ENCODE measurements around the gene VPS13D.
"Not testable (repeated sequence)": the region's sequence is repeated elsewhere in the genome, so short reads cannot be mapped to it uniquely, and the experiment has no call there.

The VPS13D gene

GRCh38 chr1:12506281-12507280 lies 276.8 kb downstream of the VPS13D start:
- H3K36me3 ChIP-seq (ENCODE audit: insufficient read depth, low read length), result no peaks in the 10 kb centered on the region

GRCh38 chr1:12507631-12508030 lies 277.8 kb downstream of the VPS13D start:
- H3K36me3 ChIP-seq (ENCODE audit: insufficient read depth, low read length), result no peaks in the 10 kb centered on the region
- H3K9ac ChIP-seq (ENCODE audit: low read depth, low read length), result no peak overlapping the region
- H3K4me1 ChIP-seq (ENCODE audit: insufficient read depth, low read length), result peaks cover 16% of the 10 kb centered on the region; the same call in 1 of the 2 replicates
- no peaks in the 10 kb centered on the region for H3K9me3 ChIP-seq (ENCODE audit: control insufficient read depth, insufficient read depth, low read length)

More at GRCh38 chr1:12506281-12507280, 276.8 kb downstream of the VPS13D start:
- H3K9me3 ChIP-seq (ENCODE audit: control insufficient read depth, insufficient read depth, low read length), result no peaks in the 10 kb centered on the region
- H3K4me1 ChIP-seq (ENCODE audit: insufficient read depth, low read length), result peaks cover 16% of the 10 kb centered on the region; the same call in 1 of the 2 replicates
- H3K9ac ChIP-seq (ENCODE audit: low read depth, low read length), result no peak overlapping the region

GRCh38 chr1:12508849-12509248 lies 279.0 kb downstream of the VPS13D start:
- H3K36me3 ChIP-seq (ENCODE audit: insufficient read depth, low read length), result no peaks in the 10 kb centered on the region
- H3K4me1 ChIP-seq (ENCODE audit: insufficient read depth, low read length), result peaks cover 16% of the 10 kb centered on the region; the same call in 1 of the 2 replicates
- no peak overlapping the region for H3K9ac ChIP-seq (ENCODE audit: low read depth, low read length)
- H3K9me3 ChIP-seq (ENCODE audit: control insufficient read depth, insufficient read depth, low read length), result no peaks in the 10 kb centered on the region

GRCh38 chr1:12511128-12511484 lies 281.3 kb downstream of the VPS13D start:
- H3K4me1 ChIP-seq (ENCODE audit: insufficient read depth, low read length), result peaks cover 16% of the 10 kb centered on the region; the same call in 1 of the 2 replicates
- H3K9me3 ChIP-seq (ENCODE audit: control insufficient read depth, insufficient read depth, low read length), result no peaks in the 10 kb centered on the region
- H3K36me3 ChIP-seq (ENCODE audit: insufficient read depth, low read length), result no peaks in the 10 kb centered on the region
- no peak overlapping the region for H3K9ac ChIP-seq (ENCODE audit: low read depth, low read length)

- Histone ChIP-seq H3K9ac (ENCODE audit: low read depth, low read length) (no peak overlapping the region), H3K36me3 (ENCODE audit: insufficient read depth, low read length) (no peaks in the 10 kb centered on the region), H3K4me1 (ENCODE audit: insufficient read depth, low read length) (peaks cover 16% of the 10 kb centered on the region; the same call in 1 of the 2 replicates), H3K9me3 (ENCODE audit: control insufficient read depth, insufficient read depth, low read length) (no peaks in the 10 kb centered on the region)
Measured at GRCh38 chr1:12511516-12512468, 282.0 kb downstream of the VPS13D start.

- Histone ChIP-seq H3K4me1 (ENCODE audit: insufficient read depth, low read length) (peaks cover 16% of the 10 kb centered on the region; the same call in 1 of the 2 replicates), H3K36me3 (ENCODE audit: insufficient read depth, low read length) (no peaks in the 10 kb centered on the region), H3K9me3 (ENCODE audit: control insufficient read depth, insufficient read depth, low read length) (no peaks in the 10 kb centered on the region), H3K9ac (ENCODE audit: low read depth, low read length) (no peak overlapping the region)
Measured at GRCh38 chr1:12513181-12513580, 283.4 kb downstream of the VPS13D start.

GRCh38 chr1:12514590-12514989 lies 284.8 kb downstream of the VPS13D start:
- Histone ChIP-seq H3K4me1 (ENCODE audit: insufficient read depth, low read length) (peaks cover 13% of the 10 kb centered on the region; the same call in 1 of the 2 replicates), H3K36me3 (ENCODE audit: insufficient read depth, low read length) (no peaks in the 10 kb centered on the region), H3K9me3 (ENCODE audit: control insufficient read depth, insufficient read depth, low read length) (no peaks in the 10 kb centered on the region), H3K9ac (ENCODE audit: low read depth, low read length) (no peak overlapping the region)

GRCh38 chr1:12515234-12515633 lies 285.4 kb downstream of the VPS13D start:
- H3K9me3 ChIP-seq (ENCODE audit: control insufficient read depth, insufficient read depth, low read length), result no peaks in the 10 kb centered on the region
- H3K9ac ChIP-seq (ENCODE audit: low read depth, low read length), result no peak overlapping the region
- H3K36me3 ChIP-seq (ENCODE audit: insufficient read depth, low read length), result no peaks in the 10 kb centered on the region
- peaks cover 6% of the 10 kb centered on the region; the same call in 1 of the 2 replicates for H3K4me1 ChIP-seq (ENCODE audit: insufficient read depth, low read length)

- Histone ChIP-seq H3K36me3 (ENCODE audit: insufficient read depth, low read length) (no peaks in the 10 kb centered on the region), H3K9ac (ENCODE audit: low read depth, low read length) (no peak overlapping the region), H3K9me3 (ENCODE audit: control insufficient read depth, insufficient read depth, low read length) (no peaks in the 10 kb centered on the region), H3K4me1 (ENCODE audit: insufficient read depth, low read length) (no peaks in the 10 kb centered on the region)
Measured at GRCh38 chr1:12516741-12517140, 286.9 kb downstream of the VPS13D start.

GRCh38 chr1:12518931-12519692 lies 289.3 kb downstream of the VPS13D start:
- no peaks in the 10 kb centered on the region for H3K4me1 ChIP-seq (ENCODE audit: insufficient read depth, low read length)
- H3K9me3 ChIP-seq (ENCODE audit: control insufficient read depth, insufficient read depth, low read length), result no peaks in the 10 kb centered on the region
- H3K36me3 ChIP-seq (ENCODE audit: insufficient read depth, low read length), result no peaks in the 10 kb centered on the region
- H3K9ac ChIP-seq (ENCODE audit: low read depth, low read length), result no peak overlapping the region

- Histone ChIP-seq H3K9ac (ENCODE audit: low read depth, low read length) (no peak overlapping the region), H3K9me3 (ENCODE audit: control insufficient read depth, insufficient read depth, low read length) (no peaks in the 10 kb centered on the region), H3K36me3 (ENCODE audit: insufficient read depth, low read length) (no peaks in the 10 kb centered on the region), H3K4me1 (ENCODE audit: insufficient read depth, low read length) (no peaks in the 10 kb centered on the region)
Measured at GRCh38 chr1:12519693-12520364, 290.0 kb downstream of the VPS13D start.

- Histone ChIP-seq H3K4me1 (ENCODE audit: insufficient read depth, low read length) (no peaks in the 10 kb centered on the region), H3K9ac (ENCODE audit: low read depth, low read length) (no peak overlapping the region), H3K9me3 (ENCODE audit: control insufficient read depth, insufficient read depth, low read length) (no peaks in the 10 kb centered on the region), H3K36me3 (ENCODE audit: insufficient read depth, low read length) (no peaks in the 10 kb centered on the region)
Measured at GRCh38 chr1:12521096-12521495, 291.3 kb downstream of the VPS13D start.

GRCh38 chr1:12522780-12523179 lies 292.9 kb downstream of the VPS13D start:
- not testable (repeated sequence) for H3K9me3 ChIP-seq (ENCODE audit: control insufficient read depth, insufficient read depth, low read length); H3K4me1 ChIP-seq (ENCODE audit: insufficient read depth, low read length); H3K36me3 ChIP-seq (ENCODE audit: insufficient read depth, low read length); H3K9ac ChIP-seq (ENCODE audit: low read depth, low read length)
